ENCODE data around the gene SFRP5.

- TF ChIP-seq POLR2A (IDR thresholded peaks at IDR 0.05) (no peak), CTCF (IDR thresholded peaks at IDR 0.05) (no peak), EP300 (IDR thresholded peaks at IDR 0.05) (no peak)
Observed at GRCh38 chr10:97818572-97818971, 46.8 kb upstream of the SFRP5 start.

All from ovary (tissue), 3 donors.